ENCODE results near the gene PIGM.

PIGM gene

DNA sequence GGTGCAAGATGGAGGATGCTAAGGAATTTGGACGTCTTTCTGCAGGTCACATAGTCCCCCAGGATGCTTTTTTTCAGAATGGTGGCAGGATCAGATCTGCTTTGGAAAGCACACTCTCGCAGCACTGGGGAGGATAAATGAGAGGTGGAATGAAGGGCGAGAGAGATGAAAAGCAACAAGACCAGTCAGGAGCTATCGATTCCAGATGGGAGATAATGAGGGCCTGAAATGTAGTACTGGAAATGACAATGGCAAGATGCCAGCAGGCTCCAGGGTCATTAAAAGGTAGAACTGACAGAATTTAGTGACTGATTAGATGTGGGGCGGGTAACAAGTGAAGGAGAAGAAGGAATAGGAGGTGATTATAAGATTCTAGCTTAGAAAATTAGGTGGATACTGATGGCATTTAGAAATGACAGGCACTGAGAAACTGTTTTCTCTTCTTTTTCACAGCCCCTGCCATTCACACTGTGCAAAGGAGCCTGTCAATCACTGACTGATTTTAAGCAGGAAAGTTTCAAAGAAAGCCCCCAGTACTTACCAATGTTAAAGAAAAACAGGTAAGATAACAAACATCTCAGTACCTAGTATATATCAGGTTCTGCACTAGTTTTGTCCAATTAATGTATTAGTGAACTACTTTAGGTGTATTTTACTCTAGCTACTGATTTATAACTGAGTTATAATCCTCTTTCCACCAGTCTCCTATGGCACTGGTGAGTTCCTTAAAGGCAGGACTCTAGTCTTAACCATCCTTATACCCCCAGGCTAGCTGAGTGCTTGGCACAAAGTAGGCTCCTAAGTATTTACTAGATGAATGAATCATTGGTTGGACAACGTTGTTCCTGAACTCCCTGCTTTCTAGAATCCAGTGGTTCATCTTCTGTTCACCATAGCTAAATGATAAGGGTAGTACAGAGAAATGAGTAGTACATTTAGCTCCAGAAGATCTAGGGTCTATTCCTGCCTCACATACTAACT is 9.2 kb downstream of the PIGM start:
- no peak for DNase-seq (ENCODE audit: low read depth)

DNA sequence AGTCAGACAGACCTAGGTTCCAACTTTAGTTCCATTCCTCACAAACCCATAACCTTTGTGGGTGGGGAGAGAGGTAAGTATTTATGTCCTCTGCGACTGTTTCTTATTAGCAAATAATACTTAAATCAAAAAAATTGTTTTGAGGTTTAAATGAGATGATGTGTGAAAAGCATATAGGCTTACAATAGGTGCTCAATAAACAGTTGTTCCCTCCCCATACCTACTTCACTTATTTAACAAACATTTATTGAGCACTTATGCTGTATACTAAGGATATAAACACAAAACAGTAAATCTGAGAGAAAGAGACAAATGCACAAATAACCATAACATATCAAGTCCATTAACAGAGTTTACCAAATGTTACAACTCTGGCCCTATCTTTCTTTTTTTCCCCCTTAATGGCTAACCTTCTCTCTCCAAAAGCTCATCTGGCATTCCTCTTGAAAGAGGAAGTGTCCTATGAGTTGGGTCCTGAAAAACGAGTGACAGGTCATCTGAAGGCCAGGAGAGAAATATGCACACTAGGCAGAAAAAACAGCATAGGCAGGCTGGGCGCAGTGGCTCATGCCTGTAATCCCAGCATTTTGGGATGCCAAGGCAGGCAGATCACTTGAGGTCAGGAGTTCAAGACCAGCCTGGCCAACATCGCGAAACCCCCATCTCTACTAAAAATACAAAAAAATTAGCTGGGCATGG is 10.3 kb downstream of the PIGM start:
- no peak for DNase-seq (ENCODE audit: low read depth)

- DNase-seq (ENCODE audit: low read depth) = no peak
These were observed 11.6 kb downstream of the PIGM start for GRCh38 chr1:160020196-160020595.

- no peak for DNase-seq (ENCODE audit: low read depth)
These were observed 12.9 kb downstream of the PIGM start for GRCh38 chr1:160018900-160019299.

DNA sequence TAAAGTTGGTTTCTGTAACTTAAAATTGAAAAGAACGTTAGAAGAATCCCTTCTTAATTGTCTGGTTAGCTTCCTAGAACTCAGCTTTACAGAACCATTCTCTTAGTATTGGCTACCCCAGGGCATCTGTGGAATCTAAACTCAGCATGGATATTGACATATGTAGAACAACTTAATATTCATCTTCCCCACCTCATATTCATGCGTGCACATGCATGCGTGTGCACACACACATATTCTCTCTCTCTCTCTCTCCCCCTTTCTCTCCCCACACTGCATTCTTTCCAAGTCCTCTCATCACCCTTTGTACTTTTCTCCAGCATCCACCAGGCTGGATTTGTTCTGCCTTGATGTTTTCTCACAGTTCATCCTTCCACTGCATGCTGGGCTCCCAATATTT is 13.4 kb downstream of the PIGM start:
- no peak for DNase-seq (ENCODE audit: low read depth)

GRCh38 chr1:160017592-160017991 is 14.2 kb downstream of the PIGM start:
- no peak for DNase-seq (ENCODE audit: low read depth)

DNA sequence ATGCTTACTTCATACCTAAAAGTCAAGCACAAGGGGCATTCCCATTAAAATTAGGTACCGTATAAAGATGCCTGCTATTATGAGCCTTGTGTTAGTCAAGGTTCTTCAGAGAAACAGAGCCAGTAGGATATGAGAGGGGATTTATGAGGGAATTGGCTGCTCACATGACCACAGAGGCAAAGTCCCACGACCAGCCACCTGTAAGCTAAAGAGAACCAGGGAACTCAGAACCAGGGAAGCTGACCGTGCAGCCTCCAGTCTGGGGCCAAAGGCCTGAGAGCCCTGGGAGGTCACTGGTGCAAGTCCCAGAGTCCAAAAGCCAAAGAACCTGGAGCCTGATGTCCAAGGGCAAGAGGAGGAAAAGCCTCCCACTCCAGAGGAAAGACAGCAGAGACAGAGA is 20.0 kb downstream of the PIGM start:
- DNase-seq (ENCODE audit: low read depth) = no peak

GRCh38 chr1:160009801-160010200 is 22.0 kb downstream of the PIGM start:
- DNase-seq (ENCODE audit: low read depth) = no peak

DNA sequence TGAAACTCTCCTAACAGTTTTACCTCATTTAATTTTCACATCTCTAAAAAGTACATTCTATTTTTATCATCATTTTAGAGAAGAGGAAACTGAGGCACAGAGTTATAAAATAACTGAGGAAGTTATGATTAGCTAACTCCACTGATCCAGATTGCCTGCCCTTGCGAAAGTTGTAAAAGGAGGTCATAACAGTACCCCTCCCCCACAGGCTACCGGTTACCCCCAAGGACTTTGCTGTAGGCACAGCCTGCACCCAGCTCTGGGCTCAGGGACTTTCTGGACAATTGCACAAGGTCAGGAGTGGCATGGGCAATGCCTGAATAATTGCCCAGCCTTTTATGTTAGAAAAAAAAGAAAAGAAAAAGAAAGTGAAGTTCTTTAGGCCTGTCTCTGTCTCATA is 22.7 kb downstream of the PIGM start:
- DNase-seq (ENCODE audit: low read depth) = no peak

DNA sequence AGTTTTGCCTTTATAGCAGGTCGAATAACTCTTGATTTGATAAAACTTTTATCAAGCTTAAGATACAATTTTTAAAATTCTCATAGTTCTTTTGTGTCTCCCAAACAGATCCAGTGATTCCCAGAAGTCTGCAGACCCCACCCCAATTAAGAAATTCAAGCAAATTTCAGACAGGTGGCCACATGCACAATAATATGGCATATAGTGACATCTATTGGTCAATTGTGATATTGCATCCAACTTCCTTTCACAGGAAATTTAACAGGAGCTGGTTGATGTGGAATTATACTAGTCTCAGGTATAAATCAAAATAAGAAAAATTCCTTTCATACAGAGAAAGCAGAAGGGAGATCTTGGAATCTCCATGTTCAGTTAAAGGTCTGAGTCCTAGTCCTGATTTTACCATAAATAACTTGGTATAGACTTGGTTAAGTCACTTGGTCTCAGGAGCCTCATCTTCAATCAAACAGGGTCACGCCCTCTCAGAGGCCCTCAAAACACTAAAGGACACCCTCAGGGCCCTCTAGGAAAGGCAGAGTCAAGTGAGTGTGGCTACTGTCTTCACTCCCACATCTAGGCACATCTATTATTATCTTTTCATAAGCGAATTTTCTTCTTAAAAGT is 24.1 kb downstream of the PIGM start:
- no peak for DNase-seq (ENCODE audit: low read depth)

DNA sequence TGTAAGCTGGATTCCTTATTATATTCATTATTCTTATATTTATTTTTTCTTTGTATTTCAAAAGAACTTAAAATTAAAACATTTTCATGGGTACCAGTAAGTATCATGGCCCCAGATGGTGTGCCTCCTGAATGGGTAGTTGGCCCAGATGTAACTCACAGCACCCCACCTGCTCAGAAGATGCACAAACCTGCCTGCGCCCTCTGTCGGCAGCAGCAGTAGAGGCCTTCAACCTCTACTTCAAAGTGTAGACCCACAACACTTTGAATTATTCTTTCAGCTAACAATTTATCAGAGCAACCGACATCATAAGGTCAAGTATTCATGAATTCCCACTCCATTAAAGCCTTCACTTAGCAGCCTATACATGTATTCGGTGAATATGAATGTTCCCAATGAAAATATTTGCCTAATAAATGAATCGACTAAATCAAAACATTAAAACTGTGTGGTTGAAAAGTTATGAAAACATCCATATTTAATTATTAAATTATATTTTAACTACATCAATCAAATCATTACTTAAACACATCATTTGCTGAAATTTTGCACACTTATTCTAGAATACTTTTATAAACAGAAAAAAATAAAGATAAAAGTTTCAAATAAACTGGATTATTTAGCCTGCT is 25.4 kb downstream of the PIGM start:
- peak; percentile 46 for DNase-seq (ENCODE audit: low read depth)

- DNase-seq (ENCODE audit: low read depth) = no peak
These were observed 26.7 kb downstream of the PIGM start for GRCh38 chr1:160005070-160005469.

- DNase-seq (ENCODE audit: low read depth) = no peak
These were observed 27.4 kb downstream of the PIGM start for GRCh38 chr1:160004425-160004824.

- DNase-seq (ENCODE audit: low read depth) = no peak
These were observed 27.8 kb downstream of the PIGM start for GRCh38 chr1:160004001-160004400.

GRCh38 chr1:160001440-160001839 is 30.4 kb downstream of the PIGM start:
- no peak for DNase-seq (ENCODE audit: low read depth)

DNA sequence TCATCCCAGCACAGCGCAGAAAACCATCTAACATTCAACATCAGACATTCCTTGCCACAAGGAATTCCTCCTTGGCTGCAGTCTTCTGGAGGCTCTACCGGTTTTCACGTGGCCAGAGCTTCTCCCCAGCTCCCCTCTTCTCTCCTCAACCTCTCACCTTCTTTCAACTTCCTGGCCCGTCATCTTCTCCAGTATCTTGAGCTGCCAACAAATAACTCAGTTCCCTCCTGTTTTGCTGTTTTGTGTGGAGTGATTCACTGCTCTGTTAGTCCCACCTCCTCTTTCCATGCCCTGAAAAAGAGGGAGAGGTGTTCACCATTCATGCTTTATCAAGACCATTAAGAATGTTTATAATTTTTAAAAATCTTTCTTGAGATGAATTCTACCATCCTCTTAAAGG is 32.6 kb downstream of the PIGM start:
- DNase-seq (ENCODE audit: low read depth) = no peak

GRCh38 chr1:159996653-159997052 is 35.1 kb downstream of the PIGM start:
- no peak for DNase-seq (ENCODE audit: low read depth)

GRCh38 chr1:159994896-159995295 is 36.9 kb downstream of the PIGM start:
- no peak for DNase-seq (ENCODE audit: low read depth)

GRCh38 chr1:159993911-159994310 is 37.9 kb downstream of the PIGM start:
- DNase-seq (ENCODE audit: low read depth) = no peak

DNA sequence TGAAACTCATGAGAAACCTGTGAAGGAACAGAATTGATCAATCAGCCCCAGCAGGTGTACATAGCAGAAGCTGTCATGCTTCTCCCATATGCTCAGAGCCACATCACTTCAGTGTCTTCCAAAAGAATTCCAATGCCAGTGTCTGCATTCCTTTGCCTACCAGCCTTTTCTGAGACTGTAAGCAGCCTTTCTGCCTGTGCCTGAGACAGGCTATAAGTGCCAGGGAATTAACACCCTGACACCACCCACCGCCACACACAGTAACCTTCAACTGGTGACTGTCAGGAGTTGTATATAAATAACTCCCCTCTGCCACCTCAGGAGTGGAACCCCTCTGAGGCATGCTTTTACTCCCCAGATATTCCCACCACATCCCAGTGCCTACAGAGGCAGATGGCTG is 39.6 kb downstream of the PIGM start:
- DNase-seq (ENCODE audit: low read depth) = no peak

DNA sequence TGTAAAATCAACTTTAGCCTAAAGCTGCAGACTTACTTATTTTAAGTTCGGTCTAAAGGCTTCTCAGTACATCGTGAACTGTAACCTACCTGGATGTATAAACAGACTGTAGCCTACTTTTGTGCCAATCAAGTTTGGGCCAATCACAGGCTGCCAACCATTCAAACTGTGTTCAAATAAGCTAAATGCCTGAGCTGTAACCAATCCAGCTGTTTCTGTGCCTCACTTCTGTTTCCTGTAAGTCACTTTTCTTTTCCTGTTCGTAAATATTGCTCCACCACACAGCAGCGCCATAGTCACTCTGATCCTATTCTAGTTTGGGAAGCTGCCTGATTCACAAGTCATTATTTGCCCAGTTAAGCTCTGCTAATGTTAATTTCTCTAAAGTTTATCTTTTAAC is 40.3 kb downstream of the PIGM start:
- no peak for DNase-seq (ENCODE audit: low read depth)

DNA sequence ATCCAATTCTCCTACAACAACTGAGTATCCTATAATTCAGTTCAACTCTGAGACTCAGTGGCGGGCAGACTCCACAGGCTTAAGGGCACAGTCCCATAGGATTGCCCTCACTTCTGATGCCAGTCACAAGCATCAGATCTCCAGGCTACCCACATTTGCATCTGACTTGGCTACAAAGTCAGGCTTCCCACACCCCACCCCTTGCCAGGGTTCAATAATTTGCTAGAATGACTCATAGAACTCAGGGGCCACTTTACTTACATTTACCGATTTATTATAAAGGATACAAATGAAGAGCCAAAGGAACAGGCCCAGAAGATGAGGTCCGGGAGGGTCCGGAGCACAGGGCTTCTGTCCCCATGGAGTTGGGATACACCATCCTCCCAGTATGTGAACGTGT is 41.8 kb downstream of the PIGM start:
- DNase-seq (ENCODE audit: low read depth) = no peak
